Left forelimb (tissue), 1 donor: Measurements from ENCODE around the gene TUBGCP2.

Experiments
- DNase-seq: peaks from one replicate; pipeline ENCODE4 v3.0.0-alpha.2; 2018; ENCODE audit warnings: low spot score

Gene TUBGCP2, protein sequence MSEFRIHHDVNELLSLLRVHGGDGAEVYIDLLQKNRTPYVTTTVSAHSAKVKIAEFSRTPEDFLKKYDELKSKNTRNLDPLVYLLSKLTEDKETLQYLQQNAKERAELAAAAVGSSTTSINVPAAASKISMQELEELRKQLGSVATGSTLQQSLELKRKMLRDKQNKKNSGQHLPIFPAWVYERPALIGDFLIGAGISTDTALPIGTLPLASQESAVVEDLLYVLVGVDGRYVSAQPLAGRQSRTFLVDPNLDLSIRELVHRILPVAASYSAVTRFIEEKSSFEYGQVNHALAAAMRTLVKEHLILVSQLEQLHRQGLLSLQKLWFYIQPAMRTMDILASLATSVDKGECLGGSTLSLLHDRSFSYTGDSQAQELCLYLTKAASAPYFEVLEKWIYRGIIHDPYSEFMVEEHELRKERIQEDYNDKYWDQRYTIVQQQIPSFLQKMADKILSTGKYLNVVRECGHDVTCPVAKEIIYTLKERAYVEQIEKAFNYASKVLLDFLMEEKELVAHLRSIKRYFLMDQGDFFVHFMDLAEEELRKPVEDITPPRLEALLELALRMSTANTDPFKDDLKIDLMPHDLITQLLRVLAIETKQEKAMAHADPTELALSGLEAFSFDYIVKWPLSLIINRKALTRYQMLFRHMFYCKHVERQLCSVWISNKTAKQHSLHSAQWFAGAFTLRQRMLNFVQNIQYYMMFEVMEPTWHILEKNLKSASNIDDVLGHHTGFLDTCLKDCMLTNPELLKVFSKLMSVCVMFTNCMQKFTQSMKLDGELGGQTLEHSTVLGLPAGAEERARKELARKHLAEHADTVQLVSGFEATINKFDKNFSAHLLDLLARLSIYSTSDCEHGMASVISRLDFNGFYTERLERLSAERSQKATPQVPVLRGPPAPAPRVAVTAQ

DNA sequence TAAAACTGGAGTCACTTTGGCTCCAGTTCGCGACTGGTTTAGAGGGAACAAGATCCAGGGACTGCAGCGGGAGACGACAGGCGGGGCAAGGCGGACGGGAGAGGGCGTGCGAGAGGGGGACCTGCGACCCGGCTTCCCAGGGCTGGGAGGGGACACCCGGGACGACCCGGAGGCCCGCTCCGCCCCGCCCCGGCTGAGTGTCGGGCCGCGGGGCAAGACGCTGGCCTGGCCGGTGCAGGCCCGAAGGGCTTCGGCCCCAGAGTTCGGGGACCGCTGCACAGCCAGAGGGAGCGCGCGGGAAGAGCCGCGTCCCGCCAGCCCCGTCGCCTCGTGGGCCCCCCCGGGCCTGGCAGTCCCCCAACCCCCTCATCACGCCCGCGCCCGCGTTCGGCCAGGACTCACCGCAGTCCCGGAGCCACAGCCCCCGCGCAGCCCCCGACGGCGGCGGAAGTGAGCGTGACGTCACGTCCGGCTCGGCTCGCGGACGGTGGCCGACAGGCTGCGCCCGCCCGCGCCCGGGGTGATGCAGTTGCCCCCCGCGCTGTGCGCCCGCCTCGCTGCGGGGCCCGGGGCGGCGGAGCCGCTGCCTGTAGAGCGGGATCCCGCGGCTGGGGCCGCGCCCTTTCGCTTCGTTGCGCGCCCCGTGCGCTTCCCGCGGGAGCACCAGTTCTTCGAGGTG is at the start of gene TUBGCP2, which contains the start of gene ZNF511:
Gene TUBGCP2, minus strand, starts transcription at position 452 of the 679 bp plus-strand sequence. CDS start 5,931 bp downstream, outside the sequence.
Gene ZNF511, plus strand, starts transcription at position 494 of the 679 bp plus-strand sequence. Its CDS starts 30 bp downstream, at position 524.
- peak; percentile 95 for DNase-seq

DNA sequence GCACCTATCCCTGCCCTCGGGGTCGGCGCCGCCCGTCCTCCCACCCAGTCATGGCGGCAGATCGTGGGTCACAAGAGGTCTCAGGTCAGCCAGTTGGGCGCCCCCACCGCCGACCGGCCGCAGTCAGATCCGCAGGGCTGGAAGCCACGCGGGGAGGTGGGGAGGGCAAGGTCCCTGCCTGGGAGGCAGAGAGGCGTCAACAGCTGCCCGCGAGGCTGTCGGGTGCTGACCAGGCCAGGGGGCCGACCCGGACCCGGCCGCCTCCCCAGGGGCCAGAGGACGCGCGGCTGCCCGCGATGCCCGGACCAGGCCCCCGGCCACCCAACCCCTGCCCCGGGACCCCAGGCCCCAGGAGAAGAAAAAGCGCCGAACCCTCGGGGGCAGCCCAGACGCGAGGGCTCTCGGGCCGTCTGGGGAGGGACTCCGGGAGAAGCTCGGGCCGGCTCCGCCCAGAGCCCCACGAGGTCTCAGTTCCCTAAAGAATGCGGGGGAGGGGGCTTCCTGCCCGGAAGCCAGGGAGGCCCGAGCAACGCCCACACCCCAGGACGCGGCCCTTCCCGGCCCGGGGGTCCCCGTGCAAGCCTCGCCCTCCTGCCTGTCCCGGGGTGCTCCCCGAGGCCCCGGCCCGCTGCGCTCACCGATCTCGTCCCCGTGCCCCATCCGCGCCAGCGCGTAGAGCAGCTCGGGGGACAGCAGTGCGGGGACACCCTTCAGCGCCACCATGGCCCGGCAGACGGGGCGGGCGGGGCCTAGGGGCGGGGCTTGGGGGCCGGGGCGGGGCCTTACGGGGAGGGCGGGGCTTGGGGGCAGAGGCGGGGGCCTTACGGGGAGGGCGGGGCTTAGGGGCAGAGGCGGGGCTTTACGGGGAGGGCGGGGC is 48.9 kb upstream of the TUBGCP2 start, which contains the start of gene FUOM:
Gene FUOM, minus strand, starts transcription at position 735 of the 877 bp plus-strand sequence. Its CDS starts 12 bp downstream, at position 723.
- DNase-seq = no peak

DNA sequence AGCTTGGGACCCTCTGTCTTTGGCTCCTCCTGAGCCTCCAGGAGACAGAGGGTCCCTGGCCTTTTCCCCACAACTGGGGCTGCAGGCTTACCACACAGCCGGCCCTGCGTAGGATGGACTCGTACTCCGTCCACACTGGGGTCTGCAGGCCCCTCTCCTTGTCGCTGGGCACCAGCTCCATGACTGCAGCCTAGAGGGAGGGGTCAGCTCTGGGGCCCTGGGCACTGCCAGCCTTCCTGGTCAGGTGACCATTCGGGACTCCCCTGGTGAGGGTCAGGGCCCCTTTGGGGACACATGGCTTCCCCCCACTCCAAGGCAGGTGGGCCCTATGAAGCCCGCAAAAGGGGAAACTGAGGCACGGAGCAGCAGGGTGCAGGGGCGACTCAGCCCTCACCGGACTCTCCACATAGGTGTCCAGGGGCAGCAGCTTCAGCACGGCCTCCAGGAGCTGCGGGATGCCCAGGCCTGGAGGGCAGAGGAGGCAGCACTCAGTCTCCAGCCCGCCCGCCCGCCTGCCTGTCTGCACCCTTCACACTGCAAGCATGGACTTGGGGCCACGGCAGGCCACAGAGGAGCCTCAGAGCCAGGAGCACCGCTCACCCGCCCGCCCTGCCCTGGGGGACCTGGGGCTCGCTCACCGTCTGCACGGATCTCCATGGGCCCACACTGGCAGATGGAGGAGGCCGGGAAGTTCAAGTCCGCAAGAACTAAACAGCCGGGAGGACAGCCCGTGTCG is 48.0 kb upstream of the TUBGCP2 start:
- DNase-seq = no peak

DNA sequence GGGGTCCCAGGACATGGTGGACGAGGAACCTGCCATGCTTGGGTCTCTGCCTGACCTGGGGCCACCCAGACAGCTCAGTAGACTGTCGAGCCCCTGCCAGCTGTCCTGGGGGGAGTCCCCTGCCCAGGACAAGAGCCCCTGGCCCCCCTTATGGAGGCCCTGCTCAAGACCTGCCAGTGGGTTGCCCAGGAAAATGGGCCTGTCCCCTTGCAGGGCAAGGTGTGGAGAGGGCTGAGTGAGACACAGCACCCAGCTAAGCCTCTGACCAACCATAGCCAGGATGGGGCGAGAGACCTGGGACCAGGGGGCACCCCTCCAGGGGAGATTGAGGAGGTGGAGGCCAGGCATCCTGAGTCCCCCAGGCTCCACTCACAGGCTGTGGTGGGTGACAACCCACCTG is 47.3 kb upstream of the TUBGCP2 start:
- no peak for DNase-seq

DNA sequence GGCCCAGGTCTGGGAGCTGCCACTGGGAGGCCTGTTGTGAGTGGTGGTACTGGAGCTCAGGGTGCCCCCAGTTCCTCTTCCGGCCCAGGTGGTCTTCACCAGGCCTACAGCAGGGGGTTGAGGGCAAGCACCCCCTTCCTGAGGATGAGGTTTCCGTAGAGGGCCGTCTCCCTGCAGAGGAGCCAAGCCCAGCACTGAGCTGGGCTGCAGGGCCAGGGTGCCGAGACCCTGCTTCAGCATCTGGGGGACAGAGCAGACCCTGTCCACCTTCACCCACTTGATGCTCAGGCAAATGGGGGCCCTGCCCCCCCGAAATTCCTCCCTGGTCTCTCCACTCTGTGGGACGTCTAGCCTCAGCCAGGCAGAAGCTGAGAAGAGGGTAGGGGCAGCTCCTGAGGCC is 46.6 kb upstream of the TUBGCP2 start:
- DNase-seq = no peak

DNA sequence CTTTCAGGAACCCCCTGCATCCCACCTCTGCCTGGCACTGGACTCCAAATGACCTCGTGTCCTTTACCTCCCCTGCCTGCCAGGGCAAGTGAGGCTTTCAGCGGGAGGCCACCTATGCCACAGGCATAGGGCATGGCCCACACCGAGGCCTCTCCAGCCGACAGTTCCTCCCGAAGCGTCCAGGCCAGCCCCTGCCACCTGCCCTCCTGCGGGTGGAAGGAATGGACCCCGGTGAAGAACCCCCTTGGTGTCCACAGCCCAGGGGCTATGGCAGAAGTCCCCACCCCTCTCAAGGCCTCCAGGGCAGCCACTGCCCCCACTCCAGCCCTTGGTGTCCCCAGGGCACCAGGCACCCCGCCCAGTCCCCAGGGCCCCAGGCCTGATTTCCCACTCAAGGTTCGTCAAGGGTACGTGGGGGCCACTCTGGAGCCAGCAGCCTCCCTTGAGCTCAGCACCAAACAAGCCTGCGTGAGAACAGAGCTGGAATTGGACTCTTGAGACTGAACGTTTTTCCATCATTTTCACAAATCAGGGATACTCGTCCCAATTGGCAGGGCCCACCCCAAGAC is 46.1 kb upstream of the TUBGCP2 start:
- DNase-seq = no peak

DNA sequence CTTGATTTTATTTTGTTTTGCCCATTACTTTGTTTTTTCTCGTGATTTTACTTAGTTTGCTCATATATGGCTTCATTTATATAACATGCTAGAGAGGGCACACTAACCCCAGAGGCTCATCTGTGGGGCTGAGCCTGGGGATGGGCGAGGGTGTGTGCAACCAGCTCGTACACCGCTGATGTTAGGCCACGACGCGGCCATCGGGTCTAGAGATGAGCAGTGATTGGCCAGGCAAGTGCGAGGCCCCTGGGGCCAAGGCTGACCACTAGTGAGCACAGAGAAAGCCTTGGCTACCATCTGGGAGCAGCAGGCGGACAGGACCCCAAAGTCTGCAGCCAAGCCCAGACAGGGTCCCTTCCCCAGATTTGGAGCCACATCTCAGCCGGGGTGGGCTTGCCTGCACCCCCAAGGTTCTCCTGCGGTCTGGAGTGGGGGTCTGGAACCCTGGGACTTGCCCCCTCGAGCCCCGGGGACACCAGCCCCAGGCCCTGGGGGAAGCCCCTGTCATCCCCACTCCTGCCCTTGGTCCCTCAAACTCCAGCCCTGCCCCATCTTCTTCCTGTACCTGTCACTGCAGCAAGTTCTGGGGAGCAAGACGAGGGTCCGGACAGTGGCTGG is 45.4 kb upstream of the TUBGCP2 start:
- no peak for DNase-seq

DNA sequence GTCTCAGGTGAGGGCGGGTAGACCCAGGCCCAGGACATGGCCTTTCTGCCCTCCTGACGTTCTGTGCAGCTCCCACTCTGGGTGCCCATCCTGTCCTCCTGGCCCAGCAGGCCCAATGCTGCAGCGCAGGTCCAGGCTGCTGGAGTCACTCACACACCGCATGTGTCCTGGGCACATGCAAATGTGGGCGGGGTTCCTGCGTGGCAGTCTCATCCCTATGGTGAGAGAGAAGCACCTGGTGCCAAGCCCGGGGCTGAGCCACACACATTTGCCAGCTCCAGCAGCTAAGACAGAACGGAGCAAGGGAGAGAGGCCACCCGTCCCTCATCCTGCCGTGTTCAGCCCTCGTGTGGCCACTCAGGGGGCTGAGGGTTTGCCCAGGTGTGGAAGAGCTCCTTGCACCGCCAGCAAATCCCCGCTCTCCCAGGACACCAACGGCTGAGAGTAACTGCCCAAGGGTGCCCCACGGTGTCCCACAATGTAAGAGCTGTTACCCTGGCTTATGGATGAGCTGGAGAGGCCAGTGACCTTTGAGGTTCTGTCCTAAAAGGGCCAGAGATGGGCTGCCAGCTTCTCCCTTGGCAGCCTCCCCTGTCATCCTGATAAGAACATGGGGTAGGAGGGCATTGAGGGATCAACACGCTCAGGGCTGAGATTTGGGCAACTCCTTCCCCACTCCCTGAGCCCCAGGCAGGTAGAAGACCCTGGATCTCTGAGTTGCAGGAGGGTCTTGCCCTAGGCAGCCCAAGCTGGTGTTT is 44.7 kb upstream of the TUBGCP2 start:
- DNase-seq = no peak

DNA sequence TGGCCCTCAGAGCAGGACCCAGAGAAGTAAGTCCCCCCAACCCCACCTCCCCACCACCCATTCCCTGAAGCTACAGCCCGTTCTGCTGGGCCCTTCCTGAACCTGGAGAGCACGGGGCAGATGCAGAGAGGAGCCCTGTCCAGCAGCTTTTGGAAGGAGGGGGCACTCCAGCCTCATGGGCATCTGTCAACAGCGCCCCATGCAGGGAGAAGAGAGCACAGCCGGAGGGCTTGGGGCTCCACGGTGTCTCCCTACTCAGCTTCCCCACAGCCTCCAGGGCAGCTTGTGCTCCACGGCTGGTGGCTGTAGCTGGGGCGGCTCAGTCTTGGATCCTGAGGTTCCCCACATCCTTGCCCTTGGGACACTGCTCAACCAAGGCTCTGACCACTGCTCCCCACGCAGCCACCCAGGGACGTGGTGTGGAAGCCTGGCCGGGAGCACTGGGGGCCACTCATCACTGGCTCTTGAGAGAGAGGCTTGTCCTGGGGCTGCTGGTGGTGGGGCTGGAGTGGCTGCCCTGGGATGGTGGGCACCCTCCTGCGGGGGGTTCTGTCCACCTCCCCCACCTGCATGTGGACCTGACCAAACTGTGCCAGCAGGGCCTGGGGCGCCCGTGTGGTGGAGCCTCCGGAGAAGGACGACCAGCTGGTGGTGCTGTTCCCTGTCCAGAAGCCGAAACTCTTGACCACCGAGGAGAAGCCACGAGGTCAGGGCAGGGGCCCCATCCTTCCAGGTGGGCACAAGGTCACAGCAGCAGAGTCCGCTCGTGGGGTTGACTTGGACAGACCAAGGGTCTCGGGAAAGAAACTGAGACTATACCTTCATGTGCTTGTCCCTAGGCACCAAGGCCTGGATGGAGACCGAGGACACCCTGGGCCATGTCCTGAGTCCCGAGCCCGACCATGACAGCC is 43.0 kb upstream of the TUBGCP2 start:
- no peak for DNase-seq

DNA sequence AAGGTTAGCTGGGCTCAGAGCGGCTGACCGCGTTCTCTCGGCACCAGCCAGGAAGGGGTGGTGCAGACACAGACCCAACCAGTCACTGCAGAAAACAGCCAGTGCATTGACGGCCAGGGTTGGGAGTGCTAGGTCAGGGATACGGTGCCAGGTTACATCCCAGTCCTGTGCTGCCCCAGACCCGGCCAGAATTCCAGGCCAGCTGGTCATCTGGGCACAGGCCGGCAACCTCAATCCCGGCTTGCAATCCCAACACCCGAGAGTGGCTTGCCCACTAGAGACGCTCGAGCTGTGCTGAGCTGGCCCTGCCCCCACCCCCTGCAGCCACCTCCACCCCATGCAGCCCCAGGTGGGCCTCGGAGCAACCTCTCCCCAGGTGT is 42.3 kb upstream of the TUBGCP2 start:
- DNase-seq = no peak

DNA sequence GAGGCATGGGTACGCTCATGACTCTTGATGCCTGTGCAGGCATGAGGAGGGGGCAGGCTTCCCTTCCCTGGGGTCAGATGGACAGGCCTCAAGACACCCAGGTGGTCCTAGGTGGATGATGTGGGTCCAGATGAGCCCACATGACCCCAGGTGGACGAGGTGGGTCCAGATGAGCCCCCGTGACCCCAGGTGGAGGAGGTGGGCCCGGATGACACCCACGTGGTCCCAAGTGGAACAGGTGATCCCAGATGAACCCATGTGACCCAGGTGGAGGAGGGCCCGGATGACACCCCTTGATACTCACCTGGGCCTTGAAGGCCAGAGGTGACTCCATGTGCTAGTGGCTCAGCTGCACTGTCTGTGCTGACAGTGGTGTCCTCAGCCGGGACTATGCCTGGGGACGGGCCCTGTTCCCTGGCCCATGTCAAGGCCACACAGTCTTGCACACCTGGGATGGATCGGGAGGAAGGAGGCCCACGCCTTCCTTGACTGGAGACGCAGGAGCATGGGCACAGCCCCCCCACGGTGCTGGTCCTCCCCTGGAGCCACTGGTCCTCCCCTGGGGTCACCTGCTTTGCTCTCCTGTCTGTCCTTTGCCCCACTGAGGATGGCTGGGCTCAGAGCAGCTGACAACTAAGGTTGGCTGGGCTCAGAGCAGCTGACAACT is 41.7 kb upstream of the TUBGCP2 start:
- DNase-seq = no peak

DNA sequence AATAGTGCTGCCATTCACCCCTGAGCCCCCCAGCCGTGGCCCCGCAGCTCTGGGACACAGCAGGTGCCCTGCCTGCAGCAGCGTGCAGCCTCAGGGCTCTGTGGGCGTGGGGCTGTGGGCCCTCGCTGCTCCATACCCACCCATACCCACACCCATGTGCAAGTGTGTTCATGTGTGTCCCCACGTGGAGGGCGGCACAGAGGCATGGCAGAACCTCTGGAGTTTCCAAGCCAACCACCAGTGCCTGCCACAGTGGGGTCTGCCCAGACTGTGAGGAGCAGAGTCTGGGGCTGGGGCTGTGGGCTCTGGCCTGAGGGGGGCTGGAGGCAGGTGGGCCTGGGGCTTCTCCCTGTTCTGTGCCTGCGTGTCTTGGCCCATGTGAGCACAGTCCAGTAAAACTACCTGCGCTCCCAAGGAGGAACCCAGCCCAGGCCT is 40.9 kb upstream of the TUBGCP2 start:
- no peak for DNase-seq

DNA sequence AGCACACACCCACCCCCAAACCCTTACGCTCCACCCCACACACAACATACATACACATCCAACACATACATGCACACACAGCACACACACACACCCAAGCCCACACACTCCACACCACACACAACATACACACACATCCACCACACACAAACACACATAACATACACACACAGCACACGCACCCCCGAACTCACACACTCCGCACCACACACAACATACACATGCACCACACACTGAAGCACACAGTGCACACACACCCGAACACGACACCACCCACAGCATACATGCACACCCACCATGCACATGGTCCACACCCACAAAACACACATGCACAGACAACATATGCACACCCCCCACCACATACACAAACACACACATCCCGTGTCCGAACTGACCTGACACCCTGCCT is 40.5 kb upstream of the TUBGCP2 start:
- no peak for DNase-seq

DNA sequence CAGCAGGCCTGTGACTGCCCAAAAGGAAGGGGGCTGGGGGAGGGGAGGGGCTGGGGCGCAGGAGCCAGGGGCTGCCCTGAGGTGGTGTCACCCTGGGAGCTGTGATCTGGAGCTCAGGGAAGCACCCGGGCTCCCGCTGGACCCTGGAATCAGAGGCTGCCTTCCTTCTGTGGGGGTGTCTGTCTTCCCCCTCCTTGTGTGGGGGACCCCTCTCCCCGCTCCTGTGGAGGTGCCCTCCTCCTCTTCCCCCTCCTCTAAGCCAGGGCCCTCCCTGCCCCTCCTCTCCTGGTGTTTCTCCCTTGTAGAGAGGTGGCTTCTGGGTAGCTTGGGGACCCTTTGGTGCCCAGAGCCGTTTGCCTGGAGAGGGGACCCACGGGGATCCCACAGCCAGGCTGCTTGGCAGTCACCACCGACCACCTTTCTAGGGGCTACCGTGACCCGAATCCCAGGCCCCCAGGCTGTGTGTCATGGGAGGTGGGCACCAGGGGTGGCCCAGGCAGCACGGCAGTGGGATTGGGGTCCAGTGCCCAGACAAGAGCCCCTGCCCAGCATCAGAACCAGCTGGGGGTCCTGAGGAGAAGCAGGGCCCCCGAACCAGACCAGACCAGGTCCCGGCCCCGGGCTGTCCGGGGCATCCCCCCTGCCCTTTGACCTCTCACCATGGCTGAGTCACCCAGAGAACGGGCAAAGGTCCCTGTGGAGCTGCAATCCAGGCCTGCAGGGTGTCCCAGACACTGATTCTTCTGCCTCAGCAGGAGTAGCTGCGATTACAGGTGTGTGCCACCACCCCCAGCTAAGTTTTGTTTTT is 39.2 kb upstream of the TUBGCP2 start:
- DNase-seq = no peak

DNA sequence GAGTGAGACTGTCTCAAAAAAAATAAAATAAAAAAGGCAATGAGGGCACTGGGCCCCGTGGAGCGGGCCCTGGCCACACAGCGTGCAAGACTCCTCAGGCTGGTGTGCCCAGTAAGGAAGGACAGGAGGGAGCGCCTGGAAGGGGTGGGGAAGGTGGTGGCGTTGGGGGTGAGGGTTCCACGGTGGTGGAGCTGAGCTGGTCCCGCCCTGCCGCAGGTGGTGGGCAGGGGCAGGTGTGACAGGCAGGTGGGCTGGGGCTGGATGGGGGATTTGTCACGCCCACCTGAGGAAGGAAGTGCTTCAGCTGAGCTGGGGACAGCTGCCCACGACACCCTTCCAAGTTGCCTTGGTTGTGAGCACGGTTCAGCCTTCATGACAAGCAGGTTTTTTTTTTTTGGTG is 37.7 kb upstream of the TUBGCP2 start:
- no peak for DNase-seq

DNA sequence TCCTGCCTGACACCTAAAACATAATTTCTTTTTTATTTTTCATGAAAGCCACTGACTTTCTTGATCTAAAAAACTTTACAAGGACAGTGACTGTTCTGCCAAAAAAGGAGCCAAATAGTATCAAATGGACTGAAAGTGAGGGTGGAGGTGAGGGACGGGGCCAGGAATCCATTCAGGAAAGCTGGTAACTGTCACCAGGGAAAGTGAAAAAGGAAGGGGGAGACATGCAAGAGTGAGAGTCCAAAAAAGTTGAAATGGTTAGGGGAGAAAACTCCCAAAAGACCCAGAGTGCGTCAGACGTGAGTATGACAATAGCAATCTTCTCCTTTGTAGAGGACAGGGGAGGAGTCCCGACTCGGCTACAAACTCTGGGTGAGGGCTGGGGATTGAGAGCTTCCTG is 35.6 kb upstream of the TUBGCP2 start:
- no peak for DNase-seq
